Measurements from ENCODE around the gene P2RX4. TPM values are rescaled to one million over a fixed set of nuclear protein-coding genes. Genes with fewer than 3 reads are reported as not detected.
A peak's percentile ranks its signal among the peaks of the same experiment; 100 is the strongest.

The P2RX4 gene
- total and polyA plus RNA-seq, 2 donors (not counting 1 experiment from before 2014, with no cell fraction given), result 30.4 to 31.9 TPM

- no peaks in the 10 kb centered on the region for H3K27me3 ChIP-seq (replicated peaks in 1 of 4; ENCODE audit: control extremely low read depth in 1 of 4, control insufficient read depth in 3 of 4, insufficient read depth in 4 of 4, low read length in 3 of 4)
- H3K27me3 Mint-ChIP-seq, result no peaks in the 10 kb centered on the region
- no peaks in the 10 kb centered on the region for H3K9me3 ChIP-seq (ENCODE audit: control extremely low read depth in 1 of 3, control insufficient read depth in 2 of 3, insufficient read depth in 1 of 3, low read length in 2 of 3)
- H4K20me1 ChIP-seq (ENCODE audit: control insufficient read depth, insufficient read depth, low read length, poor library complexity, severe bottlenecking), result no peaks in the 10 kb centered on the region
- H2AFZ ChIP-seq (ENCODE audit: insufficient read depth, low read depth, low read length, poor library complexity, severe bottlenecking), result peak overlapping the region; percentile 80
- WGBS (ENCODE audit: insufficient coverage), result 20% methylated on average over 38 of the region's 38 CpGs
- H3K4me1 ChIP-seq (ENCODE audit: control insufficient read depth in 2 of 2, insufficient read depth in 2 of 2, low read length in 2 of 2), result peaks cover 26 to 31% of the 10 kb centered on the region in 2 donors
- H3K79me2 ChIP-seq (ENCODE audit: control insufficient read depth, insufficient read depth, low read length), result no peaks in the 10 kb centered on the region
- peaks cover 32% of the 10 kb centered on the region for H3K4me1 Mint-ChIP-seq
- POLR2A ChIA-PET, result interaction anchor here (0.6 kb wide), 1 partner anchor 34 kb away, joined by 4 read pairs; no protein-coding TSS in a partner anchor
- CTCF ChIA-PET, result interaction anchor here (1.4 to 3.9 kb wide), 2 partner anchors 10 to 59 kb away, joined by 3 to 22 read pairs; no protein-coding TSS in a partner anchor
- peaks cover 0 to 6% of the 10 kb centered on the region in 2 experiments for H3K36me3 ChIP-seq (replicated peaks in 1 of 2; ENCODE audit: control extremely low read depth in 1 of 2, control insufficient read depth in 1 of 2, extremely low read depth in 1 of 2, insufficient read depth in 2 of 2, low read length in 1 of 2)
- ATAC-seq (ENCODE audit: low read depth) (peak; percentile 94), DNase-seq (peak; percentile 85)
- peak overlapping the region; percentile 70 for H3K4me2 ChIP-seq (replicated peaks; ENCODE audit: low read depth, low read length, poor library complexity, severe bottlenecking)
- peak overlapping the region; percentile 56 for H3K9ac ChIP-seq (ENCODE audit: low read length)
- H3K27ac Mint-ChIP-seq, result peak overlapping the region; percentile 92
- H3K4me3 ChIP-seq (ENCODE audit: control extremely low read depth in 1 of 5, extremely low read depth in 1 of 5, insufficient read depth in 1 of 5, low read depth in 2 of 5, low read length in 4 of 5), result peak overlapping the region in 4 of 5 experiments; percentile 19 to 52 (median 33)
- H3K9me3 Mint-ChIP-seq (ENCODE audit: insufficient read depth), result no peaks in the 10 kb centered on the region
- TF ChIP-seq EZH2 (IDR thresholded peaks at IDR 0.05; ENCODE audit: borderline replicate concordance, insufficient read depth, low read depth, low read length, poor library complexity, severe bottlenecking), result no peak
- TF ChIP-seq CTCF (IDR thresholded peaks at IDR 0.05), result peak; percentile 12
- peak overlapping the region; percentile 83 for H3K4me3 Mint-ChIP-seq
- peak overlapping the region; percentile 62 to 66 for H3K27ac ChIP-seq (ENCODE audit: low read length in 2 of 2)
- intact Hi-C loops (cut with micrococcal nuclease), result loop anchor here (1.0 to 2.0 kb wide), 3 partner anchors 10 to 56 kb away; partner anchors contain the start of genes CAMKK2 and P2RX4
Observed at GRCh38 chr12:121240484-121241101, 30.7 kb downstream of the P2RX4 start.

All from B cell (primary cell).